Activated CD4-positive, alpha-beta T cell treated with anti-CD3 and anti-CD28 coated beads, Interleukin-2, amount 50 U/mL, for 48 hours (primary cell): ENCODE results near the gene TRIM2.

Experiments
- DNase-seq, 2 experiments: peaks; one replicate each; pipeline ENCODE4 v3.0.0-alpha.2; 2020

Gene TRIM2

DNA sequence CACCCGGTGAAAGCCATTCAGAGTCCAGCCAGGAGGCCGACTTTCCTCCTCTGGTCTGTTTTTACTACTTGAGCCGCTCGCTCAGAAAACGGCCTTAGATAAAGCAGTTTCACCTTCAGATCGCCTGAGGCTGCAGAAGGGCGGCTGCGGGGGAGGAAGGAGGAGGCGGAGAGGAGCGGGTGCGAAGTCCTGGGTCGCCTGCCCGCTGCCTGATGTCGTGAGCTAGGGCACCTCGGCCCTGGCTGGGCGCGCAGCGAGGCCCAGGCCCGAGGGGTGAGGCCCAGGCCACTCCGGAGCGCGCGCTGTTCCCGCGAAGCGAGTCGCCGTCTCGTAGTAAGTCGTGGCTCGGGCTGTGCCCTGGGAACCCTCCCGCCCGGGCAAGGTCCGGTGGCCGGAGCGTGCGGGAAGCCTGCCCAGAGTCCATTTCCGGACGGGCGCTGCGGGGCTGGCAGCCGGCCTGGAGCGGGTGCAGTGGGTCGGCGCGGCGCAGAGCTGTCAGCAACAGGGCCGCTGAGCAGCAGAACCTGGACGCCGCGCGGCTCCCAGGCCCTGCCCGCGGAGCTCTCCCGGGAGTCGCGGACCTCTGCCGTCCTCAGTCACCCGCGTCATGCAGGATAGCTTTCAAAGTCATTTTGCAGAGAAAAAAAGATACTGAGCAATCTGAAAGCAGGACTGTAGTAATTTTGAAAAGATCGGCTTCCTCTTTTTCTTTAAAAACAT is 18.6 kb downstream of the TRIM2 start:
- DNase-seq = peak; percentile 19 to 33

DNA sequence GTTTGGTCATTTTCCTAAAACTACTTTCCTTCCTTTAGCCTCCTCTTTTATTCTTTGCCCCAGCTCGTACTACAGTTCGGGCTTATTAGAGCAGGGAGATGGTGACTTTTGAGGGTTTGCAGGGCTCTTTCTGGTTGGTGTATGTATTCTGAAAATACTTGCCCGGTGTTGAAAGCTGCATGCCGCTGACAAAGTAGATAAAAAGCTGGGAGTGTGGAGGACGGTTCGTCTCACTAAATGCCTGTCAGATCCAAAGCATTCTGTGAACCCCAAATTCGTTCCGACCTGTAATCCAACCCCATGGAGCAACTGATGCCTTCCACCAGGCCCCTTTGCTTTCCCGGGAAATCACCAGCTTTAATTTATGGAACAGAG is 19.2 kb downstream of the TRIM2 start:
- DNase-seq = no peak

DNA sequence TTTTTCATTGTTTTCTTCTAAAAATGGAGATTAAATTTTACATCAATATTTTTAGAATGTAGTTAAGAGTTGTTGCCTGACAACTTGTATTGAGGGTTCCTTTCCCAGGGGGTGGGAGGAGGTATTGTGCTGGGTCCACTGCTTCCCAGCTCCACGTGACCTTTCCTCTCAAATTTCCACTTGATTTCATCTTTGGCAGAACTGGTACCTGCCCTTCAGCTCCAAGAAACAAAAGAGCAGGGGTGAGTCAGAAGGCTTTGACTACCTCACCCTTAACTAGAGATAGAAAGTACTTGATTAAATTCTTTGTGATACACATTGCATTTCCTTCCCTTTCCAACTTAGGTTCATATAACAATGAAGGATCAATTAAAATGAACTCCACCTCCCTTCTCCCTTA is 19.7 kb downstream of the TRIM2 start:
- no peak for DNase-seq

DNA sequence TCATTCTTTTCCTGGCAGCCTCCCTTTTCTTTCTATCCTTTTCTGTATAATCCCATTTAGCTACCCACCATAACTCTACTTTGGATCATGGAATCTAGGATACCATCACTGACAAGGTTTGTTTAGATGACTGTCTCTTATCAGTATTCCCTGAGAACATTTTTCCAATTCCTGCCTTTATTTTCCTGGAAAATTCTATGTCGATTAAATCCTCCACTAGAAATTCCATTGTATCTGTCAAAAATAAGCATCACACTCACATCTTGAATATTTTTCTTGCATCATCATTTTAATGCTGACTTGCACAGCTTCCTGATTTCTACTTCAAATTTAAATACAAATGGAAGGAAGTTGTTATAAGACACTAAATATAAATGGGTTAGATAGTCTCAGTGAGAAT is 20.2 kb downstream of the TRIM2 start:
- DNase-seq = no peak

DNA sequence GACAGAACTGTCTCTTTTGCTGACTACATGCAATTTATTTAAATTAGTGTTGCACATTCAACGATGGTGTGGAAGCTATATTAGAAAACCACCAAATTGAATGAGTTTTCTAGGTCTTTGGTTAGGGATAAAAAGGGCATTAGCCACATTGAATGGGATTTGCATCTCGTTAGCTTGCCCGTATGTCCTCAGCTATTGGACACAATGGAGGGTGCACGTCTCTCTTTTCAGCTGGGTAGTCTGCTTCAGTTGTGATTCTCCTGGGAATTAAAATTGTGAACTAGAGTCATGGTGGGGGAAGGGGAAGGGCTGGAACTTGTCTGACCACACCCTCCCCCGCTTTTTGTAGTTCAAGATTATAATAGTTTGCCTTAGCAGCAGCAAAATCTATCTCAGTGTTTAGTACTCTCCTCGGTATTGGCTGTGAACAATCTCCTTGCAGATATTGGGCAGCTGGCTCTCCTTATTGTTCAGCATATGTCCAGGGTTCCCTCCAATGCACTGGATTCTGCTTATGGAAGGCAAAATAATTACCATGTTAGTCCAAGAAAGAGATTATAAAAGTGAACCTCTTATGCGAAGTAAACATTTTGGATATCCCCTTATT is 23.3 kb downstream of the TRIM2 start:
- DNase-seq = no peak

DNA sequence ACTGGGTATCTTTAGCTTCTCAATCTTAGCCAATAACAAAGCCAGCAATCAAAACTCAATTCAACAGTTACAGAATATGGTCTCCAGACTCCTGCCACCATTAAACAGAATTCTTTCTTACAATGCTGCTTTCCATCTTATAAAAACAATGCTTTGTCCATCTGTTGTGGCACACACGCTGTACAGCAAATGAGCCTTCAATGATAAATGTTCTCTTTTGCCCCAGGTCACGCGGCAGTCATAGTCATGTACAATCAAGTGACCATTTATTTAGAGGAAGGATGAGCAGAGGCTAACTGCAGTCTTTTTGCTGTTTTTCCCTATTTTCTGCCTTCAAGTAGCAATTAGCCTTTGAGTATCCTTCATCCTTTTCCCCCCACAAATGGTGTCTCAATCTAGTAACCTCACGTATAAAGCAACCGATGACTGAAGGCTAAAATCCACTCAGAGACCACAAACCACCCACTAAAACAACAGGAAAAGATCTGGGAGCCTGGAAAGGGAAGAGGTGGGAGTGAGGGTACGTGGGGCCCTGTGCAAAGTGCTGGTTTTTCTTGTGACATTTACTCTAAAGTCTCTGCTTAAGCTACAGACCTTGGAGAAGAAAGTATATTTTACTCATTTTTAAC is 24.4 kb downstream of the TRIM2 start:
- no peak for DNase-seq

DNA sequence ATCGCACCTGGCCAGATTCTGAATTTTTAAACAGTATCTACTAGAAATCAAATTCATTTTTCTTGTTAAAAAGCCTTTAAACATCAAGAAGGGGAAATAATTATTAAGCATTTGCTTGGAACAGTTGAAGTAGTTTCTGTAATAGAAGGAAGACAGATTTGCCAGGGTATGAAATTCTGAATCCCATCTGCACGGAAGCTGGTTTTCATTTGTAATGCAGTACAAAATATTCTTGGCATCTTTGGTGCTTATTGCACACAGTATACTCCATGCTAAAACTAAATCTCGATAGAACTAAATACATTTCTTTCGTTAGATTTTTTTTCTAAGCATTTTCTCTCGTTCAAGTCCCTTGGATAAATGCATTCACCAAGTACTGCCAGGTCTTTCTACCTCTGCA is 25.3 kb downstream of the TRIM2 start:
- no peak for DNase-seq

DNA sequence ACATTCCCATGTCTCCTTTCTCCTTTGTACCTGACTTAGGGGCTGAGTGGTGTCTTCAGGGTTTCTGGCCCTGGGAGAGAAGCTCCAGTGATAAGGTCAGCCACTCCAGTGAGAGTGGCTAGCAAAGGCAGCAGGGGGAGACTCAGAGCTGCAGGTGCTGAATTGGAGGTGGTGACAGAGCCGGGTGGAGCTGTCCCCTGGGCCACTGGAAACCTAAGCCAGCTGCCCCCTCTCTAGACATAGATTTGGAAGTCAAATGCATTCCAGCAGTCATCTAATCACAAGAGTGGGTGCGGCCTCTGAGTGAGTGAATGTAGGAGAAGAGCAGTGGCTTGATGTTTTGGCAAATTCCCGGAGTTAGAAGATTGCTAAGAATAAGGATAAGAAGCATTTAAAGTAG is 28.5 kb downstream of the TRIM2 start:
- no peak for DNase-seq

DNA sequence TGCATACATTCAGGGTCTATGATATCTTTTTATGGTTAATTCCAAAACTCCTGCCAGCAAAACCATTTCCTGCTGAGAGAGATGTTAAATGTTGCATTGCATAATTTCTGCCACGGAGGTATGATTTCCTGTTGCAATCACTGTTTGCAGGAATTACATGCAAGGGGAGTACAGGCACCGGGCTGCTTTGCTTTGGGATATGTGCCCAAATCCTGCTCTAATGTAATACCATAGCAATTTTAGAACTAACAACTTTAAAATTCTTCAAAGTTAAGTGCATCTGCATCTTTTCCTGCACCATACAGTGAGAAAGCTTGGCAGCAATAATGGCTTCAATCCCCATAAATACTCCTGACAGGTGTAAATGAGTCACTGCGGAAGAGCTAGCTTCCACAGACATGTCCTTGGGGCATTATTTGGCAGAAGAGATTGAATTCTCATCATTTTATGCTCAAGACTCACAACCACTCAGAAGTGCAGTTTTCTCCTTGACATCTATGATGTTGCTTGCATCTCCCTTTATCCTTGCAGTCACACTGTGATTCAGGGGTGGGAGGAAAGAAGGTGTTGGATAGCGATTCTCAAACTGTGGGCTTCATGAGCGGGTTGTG is 29.6 kb downstream of the TRIM2 start:
- DNase-seq = no peak

DNA sequence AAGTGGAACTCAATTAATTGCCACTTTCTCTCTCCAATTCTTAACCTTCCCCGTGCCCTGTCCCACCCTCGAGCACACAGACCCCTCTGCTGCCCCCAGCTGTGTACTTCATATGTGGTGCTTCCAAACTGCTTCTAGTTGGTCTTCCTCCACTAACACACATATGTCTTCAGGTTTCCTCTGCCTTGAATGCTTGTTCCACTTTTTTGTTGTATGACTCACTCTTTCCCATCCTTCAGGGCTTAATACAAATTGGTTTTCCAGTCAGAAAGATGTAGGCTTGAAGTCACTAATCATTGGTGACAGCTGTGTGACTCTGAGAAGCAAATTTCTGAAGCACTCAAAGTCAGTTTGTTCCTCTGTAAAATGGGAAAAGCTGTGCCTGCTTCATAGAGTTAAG is 30.6 kb downstream of the TRIM2 start:
- no peak for DNase-seq

DNA sequence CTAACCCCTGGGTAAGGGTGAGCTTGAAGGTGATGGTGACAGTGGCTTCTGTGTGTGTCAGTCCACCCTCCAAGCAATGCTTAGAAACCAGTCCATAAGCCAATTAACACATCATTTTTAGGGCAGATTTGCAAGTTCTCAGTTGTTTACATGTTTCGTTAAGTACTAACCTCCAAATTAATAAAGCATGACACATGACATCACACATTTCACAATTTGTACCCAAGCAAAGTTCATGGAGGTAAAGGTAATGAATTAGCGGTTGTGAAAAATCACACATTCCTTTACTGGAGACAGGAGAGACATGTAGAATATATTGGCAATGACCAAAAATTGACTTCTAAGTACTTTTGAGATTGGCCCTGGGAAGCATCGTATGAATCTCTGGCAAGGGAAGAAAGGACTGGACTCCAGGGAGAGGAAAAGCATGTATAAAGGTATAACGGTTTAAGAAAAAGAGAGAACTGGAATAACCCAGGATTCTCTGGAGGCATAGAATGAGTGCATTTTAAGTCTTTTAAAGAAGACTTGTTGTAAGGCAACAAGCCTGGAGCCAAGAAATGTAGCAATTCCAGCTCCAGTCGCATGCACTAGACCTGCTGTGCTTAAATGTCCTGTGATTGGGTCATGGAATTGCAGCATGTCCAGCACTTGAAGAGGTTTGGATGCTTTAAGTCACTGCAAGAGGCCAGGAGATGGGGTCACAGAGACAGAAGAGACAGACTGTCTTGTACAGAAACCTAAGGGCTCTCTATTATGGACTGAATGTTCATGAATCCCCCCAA is 34.1 kb downstream of the TRIM2 start:
- DNase-seq = no peak

DNA sequence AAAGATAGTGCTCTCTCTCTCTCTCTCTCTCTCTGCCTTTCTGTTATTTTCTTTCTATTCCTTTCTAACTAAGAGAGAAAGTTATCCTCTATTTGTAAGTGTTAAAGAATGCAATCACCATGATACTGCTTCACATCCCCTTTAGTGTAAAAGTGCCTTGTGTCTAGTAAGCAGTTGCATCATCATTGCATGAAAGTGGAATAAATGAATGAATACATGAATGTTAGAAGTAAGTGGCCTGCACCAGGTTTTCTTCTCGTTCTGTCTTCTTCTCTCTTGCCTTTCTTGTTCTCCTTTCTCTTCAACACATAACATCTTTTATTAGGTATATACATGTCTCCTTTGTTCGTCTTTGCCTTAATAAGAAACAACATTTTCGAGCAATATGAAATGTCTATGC is 35.2 kb downstream of the TRIM2 start:
- no peak for DNase-seq

DNA sequence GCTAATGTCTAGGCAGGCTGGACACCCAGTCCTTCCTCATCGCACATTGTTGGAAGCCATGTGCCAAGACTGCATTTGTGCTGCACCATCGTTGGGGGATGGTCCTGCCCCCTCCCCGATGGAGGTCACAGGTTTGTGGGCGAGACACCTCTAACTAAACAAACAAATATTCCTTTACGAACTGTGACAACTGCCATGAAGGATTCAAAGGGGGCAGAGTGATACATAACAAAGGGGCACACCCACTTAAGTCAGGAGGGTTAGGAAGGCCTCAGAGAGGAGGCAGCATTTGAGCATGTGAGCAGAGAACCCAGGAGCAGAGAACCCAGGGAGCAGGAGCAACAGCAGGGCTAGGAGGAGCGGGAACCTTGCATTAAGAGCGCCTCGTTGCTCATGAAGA is 37.1 kb downstream of the TRIM2 start:
- DNase-seq = no peak

DNA sequence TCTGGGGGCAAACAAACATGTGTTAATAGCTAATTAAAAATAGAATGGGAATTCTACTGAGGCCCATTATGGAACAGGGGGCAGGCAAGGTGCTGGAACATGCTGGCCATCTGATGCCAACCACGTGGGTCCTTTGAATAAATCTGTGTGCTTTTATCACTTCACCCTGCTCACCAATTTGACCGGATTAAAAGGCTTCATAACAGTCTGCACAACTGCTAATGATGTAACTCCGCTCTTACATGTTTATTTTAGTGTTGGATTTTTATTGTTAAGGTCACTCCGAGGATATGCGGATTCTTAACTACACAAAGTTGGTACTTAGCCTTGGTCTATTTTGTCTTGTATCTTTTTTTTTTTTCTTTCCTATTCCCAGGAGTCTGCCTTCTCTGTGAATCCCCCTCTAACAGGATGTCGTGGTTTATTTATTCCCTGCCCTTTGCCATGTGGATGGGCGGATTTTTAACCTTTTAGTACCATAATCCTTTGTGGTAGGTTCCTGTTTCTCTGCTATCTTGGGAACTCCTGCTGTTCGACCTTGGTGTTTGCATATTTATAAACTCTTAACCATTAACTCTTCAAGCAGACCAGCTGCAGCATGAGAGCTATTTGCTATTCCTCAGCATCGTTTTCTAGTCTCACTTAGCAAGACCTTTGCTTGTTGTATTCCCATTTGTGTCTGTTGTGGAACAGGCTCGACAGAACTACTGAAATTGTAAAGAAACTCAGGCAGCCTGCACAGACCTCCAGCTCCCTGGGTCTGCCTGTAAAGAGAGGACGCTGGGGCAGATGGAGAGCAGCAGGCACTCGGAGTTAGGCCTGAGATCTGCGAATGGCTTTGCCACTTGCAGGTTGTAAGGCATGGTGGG is 38.0 kb downstream of the TRIM2 start:
- DNase-seq = no peak

DNA sequence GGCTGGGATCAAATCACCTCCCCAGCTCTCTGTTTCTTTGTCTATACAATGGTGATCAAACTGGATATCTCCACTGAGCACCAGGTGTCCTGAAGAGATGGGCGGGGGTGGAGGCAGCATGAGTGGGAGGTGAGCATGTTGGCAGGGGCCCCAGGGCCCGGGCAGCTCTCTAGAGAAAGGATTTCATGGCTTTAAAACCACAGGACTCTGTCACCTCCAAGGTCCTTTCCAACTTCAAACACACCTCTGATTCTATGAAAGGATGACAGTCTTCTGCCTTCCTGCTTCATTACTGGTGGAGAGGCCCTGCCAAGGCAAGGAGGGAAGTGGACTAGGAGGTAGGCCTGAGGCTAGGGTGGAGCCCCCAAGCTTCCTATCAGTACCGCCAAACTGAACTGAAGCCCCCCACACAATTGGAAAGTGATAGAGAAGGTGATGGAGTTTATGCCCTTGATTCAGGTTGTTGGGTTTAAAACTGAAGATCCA is 38.6 kb downstream of the TRIM2 start:
- DNase-seq = no peak

DNA sequence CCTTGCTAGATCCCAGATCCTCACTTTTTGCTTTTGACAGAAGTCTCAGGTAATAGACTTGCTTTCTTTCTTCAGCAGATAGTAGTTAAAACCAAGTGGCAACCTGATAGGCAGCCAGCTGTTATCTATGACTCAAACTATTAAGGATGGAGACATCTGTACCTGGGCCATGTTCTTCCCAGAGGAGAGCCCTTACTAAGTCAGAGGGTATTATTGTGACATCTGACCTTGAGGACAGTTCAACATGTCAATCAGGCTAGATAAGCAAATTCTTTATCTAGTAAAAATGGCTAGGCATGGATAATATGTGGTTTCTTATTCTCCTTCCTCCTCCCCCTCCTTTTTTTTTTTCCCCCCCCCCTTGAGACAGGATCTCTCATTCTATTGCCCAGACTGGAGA is 39.2 kb downstream of the TRIM2 start:
- no peak for DNase-seq

DNA sequence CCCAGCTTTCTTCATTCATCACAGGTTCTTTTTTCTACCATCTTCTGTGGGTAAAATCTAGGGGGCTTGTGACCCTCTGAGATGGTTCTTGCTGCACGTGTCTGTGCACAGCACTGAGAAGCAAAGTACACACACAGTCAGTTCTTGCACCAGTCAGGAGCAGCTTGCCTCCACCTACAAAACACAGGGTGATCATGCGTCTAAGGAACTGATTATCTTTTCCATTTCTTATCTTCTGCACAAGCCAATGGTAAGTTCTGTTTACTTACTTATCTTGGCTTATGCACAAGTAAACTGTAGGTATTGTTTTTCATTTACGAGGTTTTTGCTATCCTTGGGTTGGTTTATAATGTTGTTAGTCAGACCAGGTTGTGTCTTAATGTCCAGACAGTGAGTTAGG is 40.7 kb downstream of the TRIM2 start:
- no peak for DNase-seq

DNA sequence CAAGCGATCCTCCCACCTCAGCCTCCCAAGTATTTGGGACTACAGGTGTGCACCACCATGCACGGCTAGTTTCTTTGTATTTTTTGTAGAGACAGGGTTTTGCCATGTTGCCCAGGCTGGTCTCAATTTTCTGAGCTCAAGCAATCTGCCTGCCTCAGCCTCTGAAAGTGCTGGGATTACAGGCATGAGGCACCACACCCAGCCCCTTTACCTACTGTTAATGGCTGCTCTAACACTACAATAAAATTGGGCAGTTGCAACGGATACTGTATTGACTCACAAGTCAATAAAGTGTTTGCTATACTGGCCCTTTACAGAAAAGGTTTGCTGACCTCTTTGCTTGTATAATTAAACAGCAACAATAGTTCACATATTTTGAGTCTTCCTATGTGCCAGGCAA is 41.5 kb downstream of the TRIM2 start:
- DNase-seq = no peak

DNA sequence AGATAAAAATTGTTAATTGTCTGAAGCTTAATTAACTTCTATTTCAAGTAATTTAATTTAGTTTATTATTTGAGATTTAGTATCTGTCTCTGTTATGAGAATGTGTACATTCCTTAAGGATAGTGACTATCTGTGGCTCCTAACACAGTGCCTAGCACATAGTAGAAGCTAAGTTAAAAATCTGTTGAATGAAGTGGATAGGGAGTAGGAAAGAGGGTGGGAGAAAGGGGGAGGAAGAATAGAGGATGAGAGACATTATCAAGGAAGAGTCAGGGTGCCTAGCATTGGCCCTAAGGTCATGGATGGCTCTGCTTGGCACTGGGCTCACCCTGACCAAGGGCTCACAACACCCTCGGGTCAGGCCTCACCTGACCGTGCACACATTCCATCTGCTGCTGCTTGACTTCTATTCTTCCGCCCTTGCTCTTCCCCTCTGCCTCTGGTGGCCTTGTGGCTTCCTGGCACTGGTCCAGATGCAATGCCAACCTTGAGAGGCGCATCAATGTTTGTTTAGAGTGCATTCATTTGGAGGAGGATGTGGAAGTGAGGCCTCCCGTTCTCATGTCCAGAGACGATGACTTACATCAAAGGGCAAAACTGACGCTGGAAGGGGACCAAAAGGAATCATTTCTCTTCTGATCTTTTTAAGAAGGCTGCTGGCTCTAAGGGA is 42.3 kb downstream of the TRIM2 start:
- no peak for DNase-seq

DNA sequence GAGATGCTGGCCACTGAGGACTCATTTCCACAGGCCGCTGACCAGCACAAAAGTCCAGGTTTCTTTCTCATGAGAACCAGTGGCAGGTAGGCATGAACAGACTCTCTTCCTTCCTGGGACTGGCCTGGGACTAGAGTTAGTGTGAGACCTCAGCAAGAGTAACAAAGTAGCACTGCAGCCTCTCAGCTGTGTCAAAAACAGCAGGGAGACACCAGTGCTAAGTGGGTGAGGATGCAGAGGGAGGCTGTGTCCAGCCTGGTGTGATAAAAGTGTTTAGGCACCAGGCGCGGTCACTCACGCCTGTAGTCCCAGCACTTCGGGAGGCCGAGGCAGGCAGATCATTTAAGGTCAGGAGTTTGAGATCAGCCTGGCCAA is 42.9 kb downstream of the TRIM2 start:
- no peak for DNase-seq

DNA sequence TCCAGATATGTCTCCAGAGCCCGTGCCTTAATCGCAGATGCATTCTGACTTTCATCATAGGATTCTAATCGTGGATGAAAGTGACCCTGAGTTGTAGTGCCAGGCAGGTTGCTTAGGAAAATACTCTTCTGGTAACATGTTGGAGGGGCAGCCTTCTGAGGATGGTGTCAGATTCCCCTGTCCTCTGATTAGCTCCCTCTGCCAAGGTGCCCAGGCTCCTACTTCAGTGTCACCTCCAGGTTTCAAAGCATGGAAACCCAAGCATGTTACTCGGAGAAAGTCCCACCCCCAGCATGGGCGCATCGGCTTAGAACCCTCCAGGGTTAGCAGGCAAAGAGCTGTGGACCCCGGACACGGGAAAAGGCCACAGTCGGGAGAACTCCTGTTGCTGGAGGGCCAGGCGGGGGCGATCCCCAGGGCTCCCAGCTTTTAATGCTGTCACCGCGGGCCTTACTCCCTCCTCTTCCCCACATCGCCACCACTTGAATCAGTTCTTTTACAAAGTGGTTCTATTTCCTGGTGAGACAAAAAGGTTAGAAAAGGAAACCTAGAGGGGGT is 44.5 kb downstream of the TRIM2 start:
- no peak for DNase-seq
